ENCODE measurements around the gene LTK. TPM values are rescaled to one million over a fixed set of nuclear protein-coding genes. Genes with fewer than 3 reads are reported as not detected.

LTK gene
- total and polyA plus RNA-seq, 5 donors = 0.95 to 1.6 (median 1.4) TPM

GRCh38 chr15:41523097-41523496 is 9.5 kb upstream of the LTK start:
- peak in 1 of 2 donors; percentile 10 for ATAC-seq
- intact Hi-C loops (cut with DNase I) = no loop called here
- H3K9me3 ChIP-seq (ENCODE audit: control insufficient read depth, low read length) = no peaks in the 10 kb centered on the region
- no peaks in the 10 kb centered on the region for H3K4me1 ChIP-seq (ENCODE audit: control insufficient read depth, insufficient read depth, low read length)
- WGBS = 91% methylated on average over 5 of the region's 5 CpGs
- no peak overlapping the region for H3K27ac ChIP-seq (ENCODE audit: low read length)
- no peaks in the 10 kb centered on the region for H3K27me3 ChIP-seq (ENCODE audit: control insufficient read depth, insufficient read depth)
- no peak for DNase-seq
- H3K4me3 ChIP-seq (ENCODE audit: low read length) = no peak overlapping the region

GRCh38 chr15:41521614-41522013 is 8.0 kb upstream of the LTK start:
- DNase-seq = no peak
- H3K27ac ChIP-seq (ENCODE audit: low read length) = no peak overlapping the region
- intact Hi-C loops (cut with DNase I) = no loop called here
- no peaks in the 10 kb centered on the region for H3K4me1 ChIP-seq (ENCODE audit: control insufficient read depth, insufficient read depth, low read length)
- H3K4me3 ChIP-seq (ENCODE audit: low read length) = no peak overlapping the region
- no peak for ATAC-seq
- H3K27me3 ChIP-seq (ENCODE audit: control insufficient read depth, insufficient read depth) = no peaks in the 10 kb centered on the region
- WGBS = 81% methylated on average over 9 of the region's 9 CpGs
- H3K9me3 ChIP-seq (ENCODE audit: control insufficient read depth, low read length) = no peaks in the 10 kb centered on the region

GRCh38 chr15:41520636-41521035 is 7.0 kb upstream of the LTK start:
- no peaks in the 10 kb centered on the region for H3K4me1 ChIP-seq (ENCODE audit: control insufficient read depth, insufficient read depth, low read length)
- WGBS = 96% methylated on average over 17 of the region's 17 CpGs
- DNase-seq (peak in 1 of 3 donors; percentile 42), ATAC-seq (peak in 1 of 2 donors; percentile 18)
- H3K27ac ChIP-seq (ENCODE audit: low read length) = no peak overlapping the region
- intact Hi-C loops (cut with DNase I) = no loop called here
- no peak overlapping the region for H3K4me3 ChIP-seq (ENCODE audit: low read length)
- H3K9me3 ChIP-seq (ENCODE audit: control insufficient read depth, low read length) = no peaks in the 10 kb centered on the region
- no peaks in the 10 kb centered on the region for H3K27me3 ChIP-seq (ENCODE audit: control insufficient read depth, insufficient read depth)

- intact Hi-C loops (cut with DNase I) = no loop called here
- peaks cover 2% of the 10 kb centered on the region for H3K4me1 ChIP-seq (ENCODE audit: control insufficient read depth, insufficient read depth, low read length)
- no peak for ATAC-seq
- no peaks in the 10 kb centered on the region for H3K27me3 ChIP-seq (ENCODE audit: control insufficient read depth, insufficient read depth)
- WGBS = 91% methylated on average over 8 of the region's 8 CpGs
- H3K4me3 ChIP-seq (ENCODE audit: low read length) = no peak overlapping the region
- no peak overlapping the region for H3K27ac ChIP-seq (ENCODE audit: low read length)
- peak in 1 of 3 donors; percentile 29 for DNase-seq
- H3K9me3 ChIP-seq (ENCODE audit: control insufficient read depth, low read length) = no peaks in the 10 kb centered on the region
Measured at GRCh38 chr15:41517895-41518449, 4.3 kb upstream of the LTK start.

GRCh38 chr15:41512940-41513505 is 604 bp downstream of the LTK start:
- peak in 2 of 3 donors; percentile 34 to 68 for DNase-seq
- Histone ChIP-seq H3K4me3 (ENCODE audit: low read length) (peak overlapping the region; percentile 55), H3K9me3 (ENCODE audit: control insufficient read depth, low read length) (no peaks in the 10 kb centered on the region), H3K27me3 (ENCODE audit: control insufficient read depth, insufficient read depth) (no peaks in the 10 kb centered on the region), H3K4me1 (ENCODE audit: control insufficient read depth, insufficient read depth, low read length) (peaks cover 7% of the 10 kb centered on the region), H3K27ac (ENCODE audit: low read length) (no peak overlapping the region)
- ATAC-seq = peak in 1 of 2 donors; percentile 56
- intact Hi-C loops (cut with DNase I) = no loop called here
- WGBS = under 1% methylated on average over 40 of the region's 40 CpGs

GRCh38 chr15:41512512-41512939 is 1.1 kb downstream of the LTK start:
- 6% methylated on average over 33 of the region's 33 CpGs for WGBS
- Histone ChIP-seq H3K27me3 (ENCODE audit: control insufficient read depth, insufficient read depth) (no peaks in the 10 kb centered on the region), H3K9me3 (ENCODE audit: control insufficient read depth, low read length) (no peaks in the 10 kb centered on the region), H3K4me1 (ENCODE audit: control insufficient read depth, insufficient read depth, low read length) (peaks cover 7% of the 10 kb centered on the region), H3K4me3 (ENCODE audit: low read length) (peak overlapping the region; percentile 55), H3K27ac (ENCODE audit: low read length) (no peak overlapping the region)
- peak; percentile 29 to 46 for ATAC-seq
- DNase-seq = no peak
- intact Hi-C loops (cut with DNase I) = no loop called here

- Histone ChIP-seq H3K27ac (ENCODE audit: low read length) (no peak overlapping the region), H3K27me3 (ENCODE audit: control insufficient read depth, insufficient read depth) (no peaks in the 10 kb centered on the region), H3K9me3 (ENCODE audit: control insufficient read depth, low read length) (no peaks in the 10 kb centered on the region), H3K4me1 (ENCODE audit: control insufficient read depth, insufficient read depth, low read length) (peaks cover 7% of the 10 kb centered on the region), H3K4me3 (ENCODE audit: low read length) (peak overlapping the region; percentile 4)
- intact Hi-C loops (cut with DNase I) = no loop called here
- ATAC-seq (no peak), DNase-seq (no peak)
- 4% methylated on average over 49 of the region's 49 CpGs for WGBS
Measured at GRCh38 chr15:41511899-41512369, 1.7 kb downstream of the LTK start.

- Histone ChIP-seq H3K4me3 (ENCODE audit: low read length) (peak overlapping the region; percentile 4), H3K27me3 (ENCODE audit: control insufficient read depth, insufficient read depth) (no peaks in the 10 kb centered on the region), H3K9me3 (ENCODE audit: control insufficient read depth, low read length) (no peaks in the 10 kb centered on the region), H3K4me1 (ENCODE audit: control insufficient read depth, insufficient read depth, low read length) (peaks cover 7% of the 10 kb centered on the region), H3K27ac (ENCODE audit: low read length) (no peak overlapping the region)
- peak in 1 of 2 donors; percentile 6 for ATAC-seq
- no peak for DNase-seq
- WGBS = 21% methylated on average over 56 of the region's 56 CpGs
- intact Hi-C loops (cut with DNase I) = no loop called here
Measured at GRCh38 chr15:41511331-41511898, 2.2 kb downstream of the LTK start.

- Histone ChIP-seq H3K4me1 (ENCODE audit: control insufficient read depth, insufficient read depth, low read length) (peaks cover 7% of the 10 kb centered on the region), H3K27me3 (ENCODE audit: control insufficient read depth, insufficient read depth) (no peaks in the 10 kb centered on the region), H3K27ac (ENCODE audit: low read length) (no peak overlapping the region), H3K4me3 (ENCODE audit: low read length) (no peak overlapping the region), H3K9me3 (ENCODE audit: control insufficient read depth, low read length) (no peaks in the 10 kb centered on the region)
- ATAC-seq (no peak), DNase-seq (no peak)
- intact Hi-C loops (cut with DNase I) = no loop called here
- 90% methylated on average over 7 of the region's 7 CpGs for WGBS
Measured at GRCh38 chr15:41510728-41511127, 2.9 kb downstream of the LTK start.

- peak in 1 of 2 donors; percentile 4 for ATAC-seq
- no peaks in the 10 kb centered on the region for H3K9me3 ChIP-seq (ENCODE audit: control insufficient read depth, low read length)
- 66% methylated on average over 7 of the region's 7 CpGs for WGBS
- intact Hi-C loops (cut with DNase I) = no loop called here
- H3K27ac ChIP-seq (ENCODE audit: low read length) = no peak overlapping the region
- H3K27me3 ChIP-seq (ENCODE audit: control insufficient read depth, insufficient read depth) = no peaks in the 10 kb centered on the region
- peaks cover 5% of the 10 kb centered on the region for H3K4me1 ChIP-seq (ENCODE audit: control insufficient read depth, insufficient read depth, low read length)
- DNase-seq = no peak
- H3K4me3 ChIP-seq (ENCODE audit: low read length) = no peak overlapping the region
Measured at GRCh38 chr15:41507820-41508290, 5.8 kb downstream of the LTK start.

GRCh38 chr15:41506796-41507341 is 6.8 kb downstream of the LTK start:
- no peak for ATAC-seq
- intact Hi-C loops (cut with DNase I) = no loop called here
- peaks cover 2% of the 10 kb centered on the region for H3K4me1 ChIP-seq (ENCODE audit: control insufficient read depth, insufficient read depth, low read length)
- no peak overlapping the region for H3K27ac ChIP-seq (ENCODE audit: low read length)
- H3K9me3 ChIP-seq (ENCODE audit: control insufficient read depth, low read length) = no peaks in the 10 kb centered on the region
- WGBS = 79% methylated on average over 10 of the region's 10 CpGs
- DNase-seq = no peak
- no peak overlapping the region for H3K4me3 ChIP-seq (ENCODE audit: low read length)
- no peaks in the 10 kb centered on the region for H3K27me3 ChIP-seq (ENCODE audit: control insufficient read depth, insufficient read depth)

Measured in right cardiac atrium (tissue), 5 donors.